GM12891 (cell line): ENCODE measurements around the gene AP3M1.

Experiments
- PAX5 ChIP-seq: IDR thresholded peaks from 2 replicates; pipeline ENCODE4 v1.6.1; 2011; ENCODE audit warnings: low read length, moderate library complexity, mild to moderate bottlenecking; ENCODE audit not compliant: insufficient read depth, severe bottlenecking
- POLR2A ChIP-seq: IDR thresholded peaks from 2 replicates; pipeline ENCODE4 v1.6.1; 2011; ENCODE audit warnings: low read depth, low read length, control low read depth
- POLR2AphosphoS5 ChIP-seq: IDR thresholded peaks from 2 replicates; pipeline ENCODE4 v1.6.1; 2011; ENCODE audit warnings: low read depth, low read length, control low read depth
- POU2F2 ChIP-seq: IDR thresholded peaks from 2 replicates; pipeline ENCODE4 v1.6.1; 2011; ENCODE audit warnings: low read depth, mild to moderate bottlenecking, control low read depth, low read length, moderate library complexity
- SPI1 ChIP-seq: IDR thresholded peaks from 2 replicates; pipeline ENCODE4 v1.6.1; 2011; ENCODE audit warnings: low read depth, low read length, control low read depth
- TAF1 ChIP-seq: IDR thresholded peaks from 2 replicates; pipeline ENCODE4 v1.6.1; 2011; ENCODE audit warnings: low read depth, low read length, control low read depth

GRCh38 chr10:74114041-74114448, 36.6 kb downstream of the AP3M1 start:
- TF ChIP-seq POLR2A (no peak), POLR2AphosphoS5 (no peak), PAX5 (no peak), SPI1 (no peak), TAF1 (no peak), POU2F2 (no peak)
